Fibroblast of villous mesenchyme (primary cell): ENCODE data around the gene ABCB6. TPM values are rescaled to one million over a fixed set of nuclear protein-coding genes. Genes with fewer than 3 reads are reported as not detected.

Experiments
- DNase-seq: peaks from one replicate; pipeline ENCODE4 v3.0.0-alpha.2; 2010; ENCODE audit warnings: low read depth
- H3K4me3 ChIP-seq: 2 replicates; pipeline ENCODE4 v1.5.1; 2011; ENCODE audit warnings: low read depth, mild to moderate bottlenecking, low read length
- CTCF ChIP-seq: IDR thresholded peaks from 2 replicates; pipeline ENCODE4 v1.5.1; 2012; ENCODE audit warnings: low read depth, mild to moderate bottlenecking, low read length; ENCODE audit not compliant: insufficient read depth
- total RNA-seq: library from RNA; depleted of rRNA; stranded (reverse); fragments of >200 nt; gene quantifications from 2 replicates; pipeline ENCODE4 v1.2.3, GENCODE V29; 2012

The ABCB6 gene
- total RNA-seq, 1 donor = 31.1 TPM

GRCh38 chr2:219165058-219165911 is 53.5 kb downstream of the ABCB6 start:
- TF ChIP-seq CTCF = no peak
- no peak overlapping the region for H3K4me3 ChIP-seq
- DNase-seq = no peak

GRCh38 chr2:219163156-219163555 is 55.6 kb downstream of the ABCB6 start:
- no peak for DNase-seq
- TF ChIP-seq CTCF = no peak
- H3K4me3 ChIP-seq = no peak overlapping the region

GRCh38 chr2:219161097-219161496 is 57.7 kb downstream of the ABCB6 start:
- no peak for DNase-seq
- no peak for TF ChIP-seq CTCF

GRCh38 chr2:219160186-219161017 is 58.4 kb downstream of the ABCB6 start, which contains the start of gene NHEJ1:
NHEJ1 (minus strand) TSS chr2:219160815; CDS start chr2:219158362, 2,453 bp downstream.
- TF ChIP-seq CTCF = peak; percentile 98
- peak within 1 kb of the TSS; percentile 85 for H3K4me3 ChIP-seq
- peak; percentile 95 for DNase-seq

More at GRCh38 chr2:219161097-219161496, 57.7 kb downstream of the ABCB6 start:
- H3K4me3 ChIP-seq = peak overlapping the region; percentile 85

Other genes with a start within 250 kb of the ABCB6 start
- gene FEV, start 233.8 kb downstream of the ABCB6 start, total RNA-seq = not detected in 2 replicates
- gene CRYBA2, start 225.5 kb downstream of the ABCB6 start, total RNA-seq = 1.3 TPM in 1 of 2 replicates, not detected in the other
- gene CFAP65, start 177.4 kb downstream of the ABCB6 start, total RNA-seq = not detected in 2 replicates
- gene IHH, start 158.0 kb downstream of the ABCB6 start, total RNA-seq = not detected in 2 replicates
- 21.9 and 24.2 TPM in 2 replicates for gene NHEJ1, start 58.1 kb downstream of the ABCB6 start, total RNA-seq
- 0.64 and 0.86 TPM in 2 replicates for gene SLC23A3, start 48.9 kb downstream of the ABCB6 start, total RNA-seq
- 17.7 and 19.6 TPM in 2 replicates for gene CNPPD1, start 42.0 kb downstream of the ABCB6 start, total RNA-seq
- gene RETREG2, start 40.7 kb downstream of the ABCB6 start, total RNA-seq = 57.4 and 62.5 TPM in 2 replicates
- gene ZFAND2B, start 12.2 kb downstream of the ABCB6 start, total RNA-seq = 25.5 and 29.3 TPM in 2 replicates
- gene ATG9A, start 10.7 kb upstream of the ABCB6 start, total RNA-seq = 36.7 and 38.4 TPM in 2 replicates
- gene ANKZF1, start 10.8 kb upstream of the ABCB6 start, total RNA-seq = 22.0 and 22.9 TPM in 2 replicates
- gene GLB1L, start 26.5 kb upstream of the ABCB6 start, total RNA-seq = 11.0 and 15.5 TPM in 2 replicates
- gene STK16, start 26.5 kb upstream of the ABCB6 start, total RNA-seq = 22.9 and 23.2 TPM in 2 replicates
- gene TUBA4B, start 34.3 kb upstream of the ABCB6 start, total RNA-seq = not detected in 2 replicates
- 6.1 and 27.6 TPM in 2 replicates for gene TUBA4A, start 35.0 kb upstream of the ABCB6 start, total RNA-seq
- gene DNAJB2, start 60.4 kb upstream of the ABCB6 start, total RNA-seq = 29.6 and 33.7 TPM in 2 replicates
- gene PTPRN, start 90.4 kb upstream of the ABCB6 start, total RNA-seq = 0.86 and 0.97 TPM in 2 replicates
- gene RESP18, start 113.8 kb upstream of the ABCB6 start, total RNA-seq = not detected in 2 replicates
- gene DNPEP, start 169.0 kb upstream of the ABCB6 start, total RNA-seq = 64.8 and 65.7 TPM in 2 replicates
- 20.7 and 35.8 TPM in 2 replicates for gene DES, start 199.4 kb upstream of the ABCB6 start, total RNA-seq
- gene SPEG, start 215.9 kb upstream of the ABCB6 start, total RNA-seq = 46.7 and 48.8 TPM in 2 replicates